Sigmoid colon (tissue), 7 donors: ENCODE measurements around the gene PLSCR3. TPM values are rescaled to one million over a fixed set of nuclear protein-coding genes. Genes with fewer than 3 reads are reported as not detected.

Source experiments
- DNase-seq: peaks from one replicate; pipeline ENCODE4 v3.0.0-alpha.2; 2019
- H3K27ac ChIP-seq, 4 donors: fragments of 200-600 bp; sonication (generic); one replicate each; pipeline ENCODE4 v1.5.1; 2016 to 2019; ENCODE audit warnings: mild to moderate bottlenecking in 1 of 4
- H3K27me3 ChIP-seq, 3 donors: fragments of 200-600 bp; sonication (generic); one replicate each; pipeline ENCODE4 v1.5.1; 2019; ENCODE audit warnings: mild to moderate bottlenecking in 1 of 3
- H3K36me3 ChIP-seq, 4 donors: fragments of 200-600 bp; sonication (generic); one replicate each; pipeline ENCODE4 v1.5.1; 2016 to 2019
- H3K4me1 ChIP-seq, 4 donors: fragments of 200-600 bp; sonication (generic); one replicate each; pipeline ENCODE4 v1.5.1; 2017 to 2019
- H3K4me3 ChIP-seq, 4 donors: fragments of 200-600 bp; sonication (generic); one replicate each; pipeline ENCODE4 v1.5.1; 2017 to 2019; ENCODE audit warnings: mild to moderate bottlenecking in 2 of 4, moderate library complexity in 1 of 4
- H3K9me3 ChIP-seq, 4 donors: fragments of 200-600 bp in 3 of 4; sonication (generic) in 3 of 4; one replicate each; pipeline versions ENCODE4 v1.5.1 to v1.6.1; 2013 to 2019
- EP300 ChIP-seq, 4 donors: sonication (generic); formaldehyde crosslinking; IDR thresholded peaks; one replicate each; pipeline ENCODE4 v1.6.1; 2017; ENCODE audit warnings: antibody characterized with exemption in 4 of 4
- POLR2A ChIP-seq, 2 donors: fragments of 450-650 bp; IDR thresholded peaks; one replicate each; pipeline ENCODE4 v1.6.1; 2016; ENCODE audit warnings: antibody characterized with exemption in 2 of 2, mild to moderate bottlenecking in 2 of 2, moderate library complexity in 2 of 2
- POLR2AphosphoS5 ChIP-seq, 4 donors: sonication (generic); formaldehyde crosslinking; IDR thresholded peaks; one replicate each; pipeline ENCODE4 v1.6.1; 2017; ENCODE audit warnings: antibody characterized with exemption in 4 of 4
- WGBS, 2 donors: extraction: QIAGEN DNeasy Blood & Tissue Kit; methylation state at CpG; one replicate each; pipeline ENCODE4 v1.1.7; 2013; 5-methylcytosine and 5-hydroxymethylcytosine counted together
- intact Hi-C: fragments of 100-400 bp; cut with DNase I; formaldehyde crosslinking; loops from one replicate; pipeline ENCODE4 v1.15.1; 2023
- polyA plus RNA-seq, 3 donors: library from polyadenylated mRNA; stranded (reverse); fragments of 200-250 nt; gene quantifications; one replicate each; pipeline ENCODE4 v1.2.3, GENCODE V29; 2013
- total RNA-seq, 4 donors: library from RNA; depleted of rRNA; stranded (reverse); fragments of >200 nt; gene quantifications; one replicate each; pipeline ENCODE4 v1.1.0, GENCODE V29; 2016
- TF ChIP-seq, protein P1 (sequence below), 4 experiments: fragments of 450-650 bp in 3 of 4; fragments of 200-600 bp in 1 of 4; IDR thresholded peaks; one replicate each; pipeline ENCODE4 v1.5.1; 2016 to 2019; ENCODE audit warnings: antibody characterized with exemption in 4 of 4, mild to moderate bottlenecking in 3 of 4, moderate library complexity in 2 of 4
- donor health status: healthy with polysubstance abuse.
- donor health status: Bipolar disorder and iron deficiency.
- donor health status: healthy.

PLSCR3 gene
- total and polyA plus RNA-seq, 7 donors: 10.4 to 27.2 (median 14.8) TPM

DNA sequence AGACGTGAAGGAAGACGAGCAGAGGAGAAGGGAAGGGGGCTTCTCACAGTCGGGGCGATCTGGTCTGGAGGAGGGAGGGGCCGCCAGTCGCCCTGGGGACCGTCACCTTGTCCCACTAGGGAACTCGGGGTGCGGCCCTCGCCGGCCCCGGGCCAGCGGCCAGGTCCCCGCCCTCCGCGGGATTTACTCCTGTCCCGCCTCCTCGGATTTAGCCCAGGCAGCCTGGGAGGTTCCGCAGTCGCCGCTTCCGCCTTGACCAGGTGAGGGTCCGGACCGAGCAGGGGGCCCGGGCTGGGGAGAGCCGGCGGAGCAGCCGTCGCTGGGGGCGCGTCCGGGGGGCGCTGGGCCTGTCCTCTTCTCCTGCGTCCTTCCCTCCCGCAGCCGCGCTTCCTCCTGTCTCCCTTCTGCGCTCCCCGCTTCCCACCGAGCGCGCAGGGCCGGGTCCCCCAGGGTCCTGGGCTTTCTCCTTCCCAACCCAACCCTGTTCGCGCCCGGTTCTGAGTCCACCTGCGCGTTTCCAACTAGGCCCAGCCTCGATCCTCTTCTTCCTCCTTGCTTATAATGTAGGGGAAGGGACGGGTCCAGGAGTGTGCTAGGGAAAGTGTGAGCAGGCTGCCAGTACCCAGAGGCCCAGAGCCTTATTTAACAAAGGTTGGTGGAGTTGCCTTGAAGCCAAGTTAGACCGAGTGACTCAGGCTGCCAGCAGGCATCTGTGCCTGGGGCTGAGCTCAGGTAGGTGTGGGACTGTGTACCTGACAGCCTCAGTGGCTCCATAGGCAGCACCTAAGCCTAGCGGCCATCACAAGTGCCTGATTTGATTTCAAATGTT is 13.3 kb downstream of the PLSCR3 start, which contains the start of gene TNK1:
Gene TNK1 (plus strand): TSS at position 235 of the 829 bp plus-strand sequence. CDS start 1,838 bp downstream, outside the sequence.
- peak within 1 kb of the TSS; percentile 15 to 54 (median 50) for H3K4me3 ChIP-seq
- H3K9me3 ChIP-seq: no peaks in the 10 kb centered on the region
- DNase-seq: peak; percentile 86
- peak within 1 kb of the TSS; percentile 64 to 77 (median 69) for H3K27ac ChIP-seq
- TF ChIP-seq, protein P1, sequence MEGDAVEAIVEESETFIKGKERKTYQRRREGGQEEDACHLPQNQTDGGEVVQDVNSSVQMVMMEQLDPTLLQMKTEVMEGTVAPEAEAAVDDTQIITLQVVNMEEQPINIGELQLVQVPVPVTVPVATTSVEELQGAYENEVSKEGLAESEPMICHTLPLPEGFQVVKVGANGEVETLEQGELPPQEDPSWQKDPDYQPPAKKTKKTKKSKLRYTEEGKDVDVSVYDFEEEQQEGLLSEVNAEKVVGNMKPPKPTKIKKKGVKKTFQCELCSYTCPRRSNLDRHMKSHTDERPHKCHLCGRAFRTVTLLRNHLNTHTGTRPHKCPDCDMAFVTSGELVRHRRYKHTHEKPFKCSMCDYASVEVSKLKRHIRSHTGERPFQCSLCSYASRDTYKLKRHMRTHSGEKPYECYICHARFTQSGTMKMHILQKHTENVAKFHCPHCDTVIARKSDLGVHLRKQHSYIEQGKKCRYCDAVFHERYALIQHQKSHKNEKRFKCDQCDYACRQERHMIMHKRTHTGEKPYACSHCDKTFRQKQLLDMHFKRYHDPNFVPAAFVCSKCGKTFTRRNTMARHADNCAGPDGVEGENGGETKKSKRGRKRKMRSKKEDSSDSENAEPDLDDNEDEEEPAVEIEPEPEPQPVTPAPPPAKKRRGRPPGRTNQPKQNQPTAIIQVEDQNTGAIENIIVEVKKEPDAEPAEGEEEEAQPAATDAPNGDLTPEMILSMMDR (IDR thresholded peaks at IDR 0.05): no peak
- peak in 3 of 4 donors; percentile 48 to 83 (median 53) for TF ChIP-seq POLR2AphosphoS5 (IDR thresholded peaks at IDR 0.05)
- TF ChIP-seq POLR2A (IDR thresholded peaks at IDR 0.05): peak in 1 of 2 donors; percentile 52
- no peak for TF ChIP-seq EP300 (IDR thresholded peaks at IDR 0.05)
- no peaks in the 10 kb centered on the region for H3K36me3 ChIP-seq
- H3K4me1 ChIP-seq: peaks cover 2 to 34% (median 30%) of the 10 kb centered on the region in 4 donors
- H3K27me3 ChIP-seq: no peaks in the 10 kb centered on the region
- intact Hi-C loops: loop anchor here (5.0 kb wide), 1 partner anchor 181 kb away; the partner anchor contains the start of gene SENP3
- WGBS, 2 donors: 2 to 6% methylated on average over 52 of the region's 52 CpGs

DNA sequence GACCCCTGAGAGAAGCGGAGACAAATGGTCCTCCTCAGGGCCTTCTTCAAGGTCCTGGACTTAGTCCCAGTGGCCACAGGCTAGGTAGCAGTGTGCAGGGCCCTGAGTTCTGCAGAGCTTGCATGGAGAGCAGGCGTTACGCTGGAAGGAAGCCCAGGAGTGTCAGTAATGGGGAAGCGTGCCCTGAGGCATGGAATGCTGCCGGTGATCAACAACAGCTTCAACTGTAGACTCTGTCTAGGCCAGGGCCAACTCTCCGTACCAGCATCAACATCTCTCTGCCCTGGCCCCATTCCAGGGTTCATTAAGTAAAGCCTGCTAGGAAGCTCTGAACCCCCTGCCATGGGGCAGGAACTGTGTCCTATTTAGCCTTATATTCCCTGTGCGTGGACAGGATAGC is 14.0 kb downstream of the PLSCR3 start:
- H3K9me3 ChIP-seq: no peaks in the 10 kb centered on the region
- H3K36me3 ChIP-seq: no peaks in the 10 kb centered on the region
- peaks cover 2 to 34% (median 30%) of the 10 kb centered on the region in 4 donors for H3K4me1 ChIP-seq
- TF ChIP-seq POLR2A (IDR thresholded peaks at IDR 0.05) (no peak), POLR2AphosphoS5 (IDR thresholded peaks at IDR 0.05) (peak in 2 of 4 donors; percentile 21 to 50)
- H3K4me3 ChIP-seq: peak overlapping the region; percentile 15 to 54 (median 50)
- H3K27ac ChIP-seq: peak overlapping the region; percentile 64 to 77 (median 69)
- H3K27me3 ChIP-seq: no peaks in the 10 kb centered on the region
- DNase-seq: peak; percentile 91
- intact Hi-C loops: loop anchor here (5.0 kb wide), 1 partner anchor 182 kb away; the partner anchor contains the start of gene SENP3
- 20 to 58% methylated on average over 7 of the region's 7 CpGs for whole genome bisulfite sequencing, 2 donors

- Histone ChIP-seq H3K36me3 (no peaks in the 10 kb centered on the region), H3K27ac (no peak overlapping the region), H3K4me1 (peaks cover 1 to 30% (median 28%) of the 10 kb centered on the region in 4 donors), H3K27me3 (no peaks in the 10 kb centered on the region), H3K4me3 (no peak overlapping the region), H3K9me3 (no peaks in the 10 kb centered on the region)
- no peak for DNase-seq
- intact Hi-C loops: no loop called here
- no peak for TF ChIP-seq POLR2A (IDR thresholded peaks at IDR 0.05)
- TF ChIP-seq, protein P1 (IDR thresholded peaks at IDR 0.05): no peak
- no peak for TF ChIP-seq POLR2AphosphoS5 (IDR thresholded peaks at IDR 0.05)
- TF ChIP-seq EP300 (IDR thresholded peaks at IDR 0.05): no peak
- 94 to 97% methylated on average over 3 of the region's 3 CpGs for WGBS, 2 donors
Measured at GRCh38 chr17:7379134-7379533, 15.2 kb downstream of the PLSCR3 start.

DNA sequence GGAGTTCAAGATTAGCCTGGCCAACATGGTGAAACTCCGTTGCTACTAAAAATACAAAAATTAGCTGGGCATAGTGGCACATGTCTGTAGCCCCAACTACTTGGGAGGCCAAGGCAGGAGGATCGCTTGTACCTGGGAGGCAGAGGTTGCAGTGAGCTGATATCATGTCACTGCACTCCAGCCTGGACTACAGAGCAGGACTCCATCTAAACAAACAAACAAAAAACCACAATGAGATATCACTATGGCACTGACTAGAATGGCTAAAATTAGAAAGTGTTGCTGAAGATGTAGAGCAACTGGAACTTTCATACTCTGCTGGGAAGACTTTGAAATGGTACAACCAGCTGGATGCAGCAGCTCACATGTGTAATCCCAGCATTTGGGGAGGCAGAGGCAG is 20.0 kb downstream of the PLSCR3 start:
- H3K27me3 ChIP-seq: no peaks in the 10 kb centered on the region
- H3K4me1 ChIP-seq: no peaks in the 10 kb centered on the region
- intact Hi-C loops: no loop called here
- no peaks in the 10 kb centered on the region for H3K36me3 ChIP-seq
- WGBS, 2 donors: 95 to 97% methylated on average over 2 of the region's 2 CpGs
- TF ChIP-seq, protein P1 (IDR thresholded peaks at IDR 0.05): no peak
- TF ChIP-seq POLR2A (IDR thresholded peaks at IDR 0.05) (no peak), EP300 (IDR thresholded peaks at IDR 0.05) (no peak)
- DNase-seq: no peak
- H3K4me3 ChIP-seq: no peak overlapping the region
- H3K27ac ChIP-seq: no peak overlapping the region
- no peaks in the 10 kb centered on the region for H3K9me3 ChIP-seq

DNA sequence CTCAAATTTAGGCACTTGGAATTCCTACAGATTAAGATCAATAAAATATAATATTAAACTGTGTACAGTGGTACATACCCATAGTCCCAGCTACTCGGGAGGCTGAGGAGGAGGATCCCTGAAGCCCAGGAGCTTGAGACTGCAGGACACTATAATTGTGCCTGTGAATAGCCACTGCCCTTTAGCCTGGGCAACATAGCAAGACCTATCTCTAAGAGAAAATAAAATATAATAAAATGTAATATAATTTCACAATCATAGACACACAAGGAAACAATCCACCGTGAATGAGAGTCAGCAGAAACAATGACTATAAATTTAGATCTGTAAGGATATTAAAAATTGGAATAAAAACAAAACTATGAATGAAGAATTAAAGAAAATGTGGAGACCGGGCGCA is 23.5 kb downstream of the PLSCR3 start:
- H3K4me3 ChIP-seq: no peak overlapping the region
- no peak overlapping the region for H3K27ac ChIP-seq
- no peaks in the 10 kb centered on the region for H3K27me3 ChIP-seq
- DNase-seq: no peak
- H3K36me3 ChIP-seq: no peaks in the 10 kb centered on the region
- no peak for TF ChIP-seq EP300 (IDR thresholded peaks at IDR 0.05)
- TF ChIP-seq POLR2AphosphoS5 (IDR thresholded peaks at IDR 0.05): no peak
- no peak for TF ChIP-seq POLR2A (IDR thresholded peaks at IDR 0.05)
- TF ChIP-seq, protein P1 (IDR thresholded peaks at IDR 0.05): no peak
- intact Hi-C loops: no loop called here
- no peaks in the 10 kb centered on the region for H3K4me1 ChIP-seq
- 61 to 85% methylated on average over 4 of the region's 4 CpGs for WGBS, 2 donors
- H3K9me3 ChIP-seq: no peaks in the 10 kb centered on the region
